Esophagus muscularis mucosa (tissue), 4 donors: ENCODE data around the gene DDAH1. TPM values are rescaled to one million over a fixed set of nuclear protein-coding genes. Genes with fewer than 3 reads are reported as not detected.

Source experiments
- DNase-seq: peaks from one replicate; pipeline ENCODE4 v3.0.0-alpha.2; 2017; ENCODE audit errors: extremely low spot score
- H3K27ac ChIP-seq, 4 donors: fragments of 200-600 bp; sonication (generic); replicated peaks in 1 of 4; 1 replicate in 3 of 4; 2 replicates in 1 of 4; pipeline ENCODE4 v1.5.1; 2016 to 2019; ENCODE audit warnings: mild to moderate bottlenecking in 1 of 4
- H3K27me3 ChIP-seq, 4 donors: fragments of 200-600 bp; sonication (generic); one replicate each; pipeline versions ENCODE4 v1.5.1 to v1.6.0; 2016 to 2019
- H3K36me3 ChIP-seq, 4 donors: fragments of 200-600 bp; sonication (generic); one replicate each; pipeline ENCODE4 v1.5.1; 2016 to 2019
- H3K4me1 ChIP-seq, 4 donors: fragments of 200-600 bp; sonication (generic); one replicate each; pipeline ENCODE4 v1.5.1; 2016 to 2019
- H3K4me3 ChIP-seq, 4 donors: fragments of 200-600 bp; sonication (generic); 1 replicate in 2 of 4; 2 replicates in 2 of 4; pipeline ENCODE4 v1.5.1; 2016 to 2019; ENCODE audit warnings: mild to moderate bottlenecking in 4 of 4, moderate library complexity in 1 of 4
- H3K9me3 ChIP-seq, 4 donors: fragments of 200-600 bp; sonication (generic); 1 replicate in 3 of 4; 2 replicates in 1 of 4; pipeline ENCODE4 v1.5.1; 2016 to 2019
- EP300 ChIP-seq: sonication (generic); formaldehyde crosslinking; IDR thresholded peaks from one replicate; pipeline ENCODE4 v1.6.1; 2017; ENCODE audit warnings: antibody characterized with exemption
- POLR2A ChIP-seq: fragments of 450-650 bp; IDR thresholded peaks from one replicate; pipeline ENCODE4 v1.6.1; 2017; ENCODE audit warnings: antibody characterized with exemption, moderate library complexity, mild to moderate bottlenecking, low read depth
- POLR2AphosphoS5 ChIP-seq, 2 donors: sonication (generic); formaldehyde crosslinking; IDR thresholded peaks; one replicate each; pipeline ENCODE4 v1.6.1; 2017; ENCODE audit warnings: antibody characterized with exemption in 2 of 2
- WGBS: methylation state at CpG from one replicate; pipeline ENCODE4 v1.1.5; 2018; 5-methylcytosine and 5-hydroxymethylcytosine counted together
- intact Hi-C: fragments of 100-400 bp; cut with DNase I; formaldehyde crosslinking; loops from one replicate; pipeline ENCODE4 v1.15.1; 2023
- total RNA-seq, 4 donors: library from RNA; depleted of rRNA; stranded (reverse); fragments of >200 nt; gene quantifications; one replicate each; pipeline versions ENCODE4 v1.1.0 to v1.2.1, GENCODE V29; 2016
- TF ChIP-seq, protein P1 (sequence below), 3 experiments: fragments of 200-600 bp in 2 of 3; fragments of 450-650 bp in 1 of 3; sonication (generic) in 2 of 3; IDR thresholded peaks; one replicate each; pipeline ENCODE4 v1.5.1; 2017 to 2019; ENCODE audit warnings: antibody characterized with exemption in 3 of 3, mild to moderate bottlenecking in 2 of 3, moderate library complexity in 1 of 3

Gene DDAH1
- total RNA-seq, 4 donors from 2014 or later, result 27.0 to 75.3 (median 38.0) TPM

DNA sequence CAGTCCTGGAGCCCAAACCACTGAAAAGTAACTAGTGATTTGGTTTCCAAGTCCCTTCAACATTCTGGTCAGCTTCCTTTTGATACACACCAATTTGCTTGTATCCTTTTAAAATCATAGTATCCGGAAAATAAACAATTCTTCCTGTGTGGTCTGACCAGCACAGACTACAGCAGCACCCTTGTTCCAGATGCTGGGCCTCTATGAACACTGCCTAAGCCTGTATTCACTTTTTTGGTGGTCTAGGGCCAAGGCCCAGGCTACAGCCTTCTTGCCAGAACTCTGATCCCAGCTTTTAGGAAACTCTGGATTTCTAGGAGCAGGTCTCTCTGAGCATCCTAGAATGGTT lies 801 bp upstream of the DDAH1 start:
- no peaks in the 10 kb centered on the region for H3K27me3 ChIP-seq
- H3K9me3 ChIP-seq, result no peaks in the 10 kb centered on the region
- intact Hi-C loops, result no loop called here
- peak overlapping the region in 1 of 4 donors; percentile 65 for H3K27ac ChIP-seq
- no peaks in the 10 kb centered on the region for H3K36me3 ChIP-seq
- no peak overlapping the region for H3K4me3 ChIP-seq
- 50% methylated on average over 1 of the region's 1 CpG for WGBS
- TF ChIP-seq EP300 (no peak), POLR2A (no peak), POLR2AphosphoS5 (IDR thresholded peaks at IDR 0.05) (no peak)
- TF ChIP-seq, protein P1, sequence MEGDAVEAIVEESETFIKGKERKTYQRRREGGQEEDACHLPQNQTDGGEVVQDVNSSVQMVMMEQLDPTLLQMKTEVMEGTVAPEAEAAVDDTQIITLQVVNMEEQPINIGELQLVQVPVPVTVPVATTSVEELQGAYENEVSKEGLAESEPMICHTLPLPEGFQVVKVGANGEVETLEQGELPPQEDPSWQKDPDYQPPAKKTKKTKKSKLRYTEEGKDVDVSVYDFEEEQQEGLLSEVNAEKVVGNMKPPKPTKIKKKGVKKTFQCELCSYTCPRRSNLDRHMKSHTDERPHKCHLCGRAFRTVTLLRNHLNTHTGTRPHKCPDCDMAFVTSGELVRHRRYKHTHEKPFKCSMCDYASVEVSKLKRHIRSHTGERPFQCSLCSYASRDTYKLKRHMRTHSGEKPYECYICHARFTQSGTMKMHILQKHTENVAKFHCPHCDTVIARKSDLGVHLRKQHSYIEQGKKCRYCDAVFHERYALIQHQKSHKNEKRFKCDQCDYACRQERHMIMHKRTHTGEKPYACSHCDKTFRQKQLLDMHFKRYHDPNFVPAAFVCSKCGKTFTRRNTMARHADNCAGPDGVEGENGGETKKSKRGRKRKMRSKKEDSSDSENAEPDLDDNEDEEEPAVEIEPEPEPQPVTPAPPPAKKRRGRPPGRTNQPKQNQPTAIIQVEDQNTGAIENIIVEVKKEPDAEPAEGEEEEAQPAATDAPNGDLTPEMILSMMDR (IDR thresholded peaks at IDR 0.05), result no peak
- peak; percentile 91 for DNase-seq
- H3K4me1 ChIP-seq, result peaks cover 4 to 26% (median 18%) of the 10 kb centered on the region in 4 donors

DNA sequence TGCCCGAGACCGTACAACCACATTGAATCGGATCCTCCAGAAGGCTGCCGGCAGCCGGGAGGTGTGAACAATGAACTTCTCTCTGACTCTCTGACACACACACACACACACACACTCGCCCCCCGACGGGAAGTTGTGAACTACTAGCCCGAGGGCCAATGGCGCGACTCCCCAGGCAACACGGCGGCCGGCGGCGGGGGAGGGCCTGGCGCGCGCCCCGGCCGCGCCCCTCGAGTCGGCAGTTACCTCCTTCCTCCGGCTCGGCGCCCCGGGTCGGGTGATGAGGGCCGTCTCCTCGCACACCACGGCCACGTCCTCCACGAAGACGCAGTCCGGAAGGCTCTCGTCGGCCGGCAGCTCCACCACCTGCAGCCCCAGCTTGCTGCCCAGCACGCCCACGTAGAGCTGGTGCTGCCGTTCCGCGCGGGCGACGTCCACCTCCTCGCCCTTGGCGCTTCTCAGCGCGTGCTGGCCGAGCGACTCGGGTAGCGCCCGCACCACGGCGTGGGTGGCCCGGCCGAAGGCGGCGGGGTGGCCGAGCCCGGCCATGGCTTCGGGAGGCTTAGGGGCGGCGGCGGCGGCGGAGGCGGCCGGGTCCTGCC lies 361 bp downstream of the DDAH1 start:
- WGBS, result 0% methylated on average over 24 of the region's 72 CpGs
- TF ChIP-seq POLR2AphosphoS5 (IDR thresholded peaks at IDR 0.05), result peak in 1 of 2 donors; percentile 47
- TF ChIP-seq EP300, result no peak
- no peak for TF ChIP-seq POLR2A
- DNase-seq, result no peak
- Histone ChIP-seq H3K4me3 (peak overlapping the region; percentile 60 to 76 (median 74)), H3K27ac (peak overlapping the region; percentile 65 to 73 (median 72)), H3K36me3 (no peaks in the 10 kb centered on the region), H3K4me1 (peaks cover 4 to 30% (median 21%) of the 10 kb centered on the region in 4 donors), H3K27me3 (no peaks in the 10 kb centered on the region), H3K9me3 (no peaks in the 10 kb centered on the region)
- intact Hi-C loops, result no loop called here

DNA sequence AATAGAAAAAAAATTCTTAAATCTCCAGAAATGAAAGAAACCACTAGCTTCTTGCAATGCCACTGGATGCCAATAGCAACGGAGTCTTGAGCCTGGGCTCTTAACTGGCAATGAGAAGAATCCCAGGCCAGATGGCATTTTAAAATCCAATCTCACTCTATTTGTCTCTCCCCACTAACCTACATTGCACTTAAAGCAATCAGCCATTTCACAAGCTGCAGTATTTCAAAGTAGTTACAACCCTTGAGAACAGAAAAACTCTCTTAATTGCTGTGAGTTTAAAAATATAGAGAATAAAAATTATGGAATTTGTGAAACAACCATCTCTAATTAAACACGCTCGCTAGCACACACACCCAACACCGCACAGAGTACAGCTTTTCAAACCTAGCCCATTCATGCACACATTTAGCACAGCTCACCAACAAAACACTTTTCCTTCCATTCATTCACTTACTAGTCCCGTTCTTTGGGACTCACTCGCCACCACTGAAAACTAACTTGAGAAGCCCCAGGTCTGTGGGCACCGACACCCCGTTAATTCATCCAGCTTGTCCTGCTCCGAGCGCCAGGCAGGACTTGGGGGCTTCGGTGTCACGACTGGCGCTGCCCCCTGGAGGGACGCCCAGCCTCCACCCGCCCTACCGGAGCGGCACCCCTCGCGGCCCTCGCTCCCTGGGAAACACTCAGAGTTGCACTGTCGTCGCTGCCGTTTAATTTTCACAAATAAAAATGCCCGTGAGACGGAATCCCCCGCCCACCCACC lies 1.0 kb downstream of the DDAH1 start:
- Histone ChIP-seq H3K36me3 (no peaks in the 10 kb centered on the region), H3K27me3 (no peaks in the 10 kb centered on the region), H3K27ac (peak overlapping the region; percentile 65 to 73 (median 72)), H3K4me3 (peak overlapping the region; percentile 60 to 76 (median 74)), H3K4me1 (peaks cover 4 to 35% (median 27%) of the 10 kb centered on the region in 4 donors), H3K9me3 (no peaks in the 10 kb centered on the region)
- 10% methylated on average over 13 of the region's 26 CpGs for WGBS
- DNase-seq, result no peak
- TF ChIP-seq POLR2A (no peak), EP300 (no peak), POLR2AphosphoS5 (IDR thresholded peaks at IDR 0.05) (no peak)
- TF ChIP-seq, protein P1 (IDR thresholded peaks at IDR 0.05), result no peak
- intact Hi-C loops, result no loop called here

DNA sequence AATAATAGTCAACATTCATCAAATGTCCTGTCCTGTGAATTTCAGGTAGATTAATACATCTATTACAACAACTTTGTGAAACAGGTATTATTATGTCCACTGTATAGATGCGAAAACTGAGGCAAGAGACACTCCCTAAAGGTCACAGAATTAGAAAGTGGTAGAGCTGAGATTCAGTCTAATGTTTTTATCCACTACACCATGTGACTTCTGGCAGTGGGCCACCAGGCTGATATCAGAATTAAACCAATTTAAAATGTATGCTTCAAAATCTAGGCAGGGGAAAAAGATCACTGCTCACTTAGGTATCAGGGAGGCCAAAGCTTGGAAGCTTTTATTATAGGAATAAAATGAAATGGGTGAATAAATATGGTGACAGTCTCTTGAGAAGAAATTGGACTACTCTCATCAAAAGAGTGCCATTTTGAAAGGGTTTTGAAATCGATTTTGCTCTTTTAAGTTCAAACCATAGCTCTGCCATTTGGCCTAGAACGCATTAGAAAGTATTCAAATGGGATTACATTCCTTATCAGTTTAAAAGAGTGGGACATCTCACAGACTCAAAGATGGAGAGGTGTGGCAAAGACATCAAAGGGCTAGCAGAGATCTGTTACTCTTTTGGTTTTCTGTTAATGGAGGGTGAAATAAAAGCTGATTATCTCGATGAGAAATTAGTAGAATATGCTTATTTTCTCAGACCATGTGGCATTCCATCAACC lies 1.9 kb downstream of the DDAH1 start:
- WGBS, result 90% methylated on average over 4 of the region's 4 CpGs
- no peak overlapping the region for H3K27ac ChIP-seq
- H3K4me3 ChIP-seq, result peak overlapping the region in 1 of 4 donors; percentile 72

More for the DNA sequence above, 1.9 kb downstream of the DDAH1 start:
- no peak for DNase-seq
- Histone ChIP-seq H3K36me3 (no peaks in the 10 kb centered on the region), H3K4me1 (peaks cover 4 to 35% (median 27%) of the 10 kb centered on the region in 4 donors), H3K27me3 (no peaks in the 10 kb centered on the region), H3K9me3 (no peaks in the 10 kb centered on the region)
- no peak for TF ChIP-seq EP300
- no peak for TF ChIP-seq POLR2AphosphoS5 (IDR thresholded peaks at IDR 0.05)
- TF ChIP-seq, protein P1 (IDR thresholded peaks at IDR 0.05), result no peak
- no peak for TF ChIP-seq POLR2A
- intact Hi-C loops, result no loop called here
